H9 (cell line): ENCODE measurements around the gene PTGER3. TPM values are rescaled to one million over a fixed set of nuclear protein-coding genes. Genes with fewer than 3 reads are reported as not detected.

Experiments used
- DNase-seq: peaks from one replicate; pipeline ENCODE4 v3.0.0-alpha.2; 2017
- H2AFZ ChIP-seq: one replicate; pipeline ENCODE4 v1.6.1; 2013; ENCODE audit warnings: mild to moderate bottlenecking, low read length, control low read depth, moderate library complexity
- H2AK5ac ChIP-seq: 2 replicates; pipeline ENCODE4 v1.6.1; 2013; ENCODE audit warnings: low read length, control low read depth, mixed read lengths; ENCODE audit not compliant: insufficient read length
- H2BK120ac ChIP-seq: one replicate; pipeline ENCODE4 v1.6.1; 2013; ENCODE audit warnings: low read depth, mild to moderate bottlenecking, low read length, control low read depth, inconsistent platforms; ENCODE audit not compliant: poor library complexity, severe bottlenecking
- H2BK12ac ChIP-seq: 2 replicates; pipeline ENCODE4 v1.6.1; 2013; ENCODE audit warnings: low read length, control low read depth, mixed read lengths, low read depth; ENCODE audit not compliant: insufficient read length
- H2BK15ac ChIP-seq: 2 replicates; pipeline ENCODE4 v1.6.1; 2013; ENCODE audit warnings: low read depth, low read length, control low read depth
- H2BK20ac ChIP-seq: one replicate; pipeline ENCODE4 v1.6.1; 2013; ENCODE audit warnings: low read depth, mild to moderate bottlenecking, low read length, control low read depth, inconsistent platforms; ENCODE audit not compliant: poor library complexity, severe bottlenecking
- H2BK5ac ChIP-seq: 2 replicates; pipeline ENCODE4 v1.6.1; 2013; ENCODE audit warnings: low read length, control low read depth, mixed read lengths; ENCODE audit not compliant: insufficient read length
- H3K14ac ChIP-seq: 2 replicates; pipeline ENCODE4 v1.6.1; 2013; ENCODE audit warnings: low read length, control low read depth; ENCODE audit not compliant: insufficient read depth
- H3K18ac ChIP-seq: 2 replicates; pipeline ENCODE4 v1.6.1; 2013; ENCODE audit warnings: low read depth, mild to moderate bottlenecking, mixed read lengths, low read length, control low read depth; ENCODE audit not compliant: insufficient read length
- H3K23ac ChIP-seq: 2 replicates; pipeline ENCODE4 v1.6.1; 2013; ENCODE audit warnings: low read length, control low read depth, mixed read lengths, low read depth; ENCODE audit not compliant: insufficient read length
- H3K23me2 ChIP-seq: 2 replicates; pipeline ENCODE4 v1.6.1; 2013; ENCODE audit warnings: low read depth, mild to moderate bottlenecking, mixed read lengths, low read length, control low read depth; ENCODE audit not compliant: insufficient read length, poor library complexity, severe bottlenecking
- H3K27ac ChIP-seq: 2 replicates; pipeline ENCODE4 v1.5.1; 2013; ENCODE audit warnings: low read length, control low read depth, mixed read lengths, low read depth; ENCODE audit not compliant: insufficient read length
- H3K27me3 ChIP-seq: 2 replicates; pipeline ENCODE4 v1.6.1; 2013; ENCODE audit warnings: low read length, control low read depth, inconsistent platforms; ENCODE audit not compliant: insufficient read depth
- H3K4ac ChIP-seq: 2 replicates; pipeline ENCODE4 v1.6.1; 2013; ENCODE audit warnings: low read depth, mild to moderate bottlenecking, control low read depth, inconsistent platforms, low read length, moderate library complexity
- H3K4me1 ChIP-seq: 2 replicates; pipeline ENCODE4 v1.6.1; 2013; ENCODE audit warnings: low read length, control low read depth, inconsistent platforms; ENCODE audit not compliant: insufficient read depth
- H3K4me2 ChIP-seq: 2 replicates; pipeline ENCODE4 v1.6.1; 2013; ENCODE audit warnings: low read length, control low read depth, mixed read lengths; ENCODE audit not compliant: insufficient read length, insufficient read depth
- H3K56ac ChIP-seq: 2 replicates; pipeline ENCODE4 v1.6.1; 2013; ENCODE audit warnings: low read depth, mild to moderate bottlenecking, mixed read lengths, low read length, control low read depth; ENCODE audit not compliant: insufficient read length
- H3K79me1 ChIP-seq: 2 replicates; pipeline ENCODE4 v1.6.1; 2013; ENCODE audit warnings: low read depth, mild to moderate bottlenecking, moderate library complexity, low read length, control low read depth, inconsistent platforms; ENCODE audit not compliant: insufficient read depth, poor library complexity, severe bottlenecking
- H3K79me2 ChIP-seq: 2 replicates; pipeline ENCODE4 v1.6.1; 2013; ENCODE audit warnings: low read length, control low read depth, inconsistent platforms; ENCODE audit not compliant: insufficient read depth
- H3K9ac ChIP-seq: 2 replicates; pipeline ENCODE4 v1.6.1; 2013; ENCODE audit warnings: low read length, control low read depth, mixed read lengths; ENCODE audit not compliant: insufficient read length; ENCODE audit errors: extremely low read depth
- H3K9me3 ChIP-seq: one replicate; pipeline ENCODE4 v1.6.1; 2013; ENCODE audit warnings: low read depth, low read length, inconsistent platforms; ENCODE audit not compliant: control insufficient read depth
- H3T11ph ChIP-seq: one replicate; pipeline ENCODE4 v1.6.1; 2013; ENCODE audit warnings: mild to moderate bottlenecking, low read length, control low read depth, inconsistent platforms
- H4K20me1 ChIP-seq: one replicate; pipeline ENCODE4 v1.6.1; 2013; ENCODE audit not compliant: control insufficient read depth, insufficient read length, insufficient read depth
- H4K5ac ChIP-seq: 2 replicates; pipeline ENCODE4 v1.6.1; 2013; ENCODE audit warnings: low read depth, mild to moderate bottlenecking, mixed read lengths, low read length, control low read depth; ENCODE audit not compliant: insufficient read length
- H4K8ac ChIP-seq: replicated peaks from 2 replicates; pipeline ENCODE4 v1.6.1; 2013; ENCODE audit warnings: low read length, control low read depth, mixed read lengths, low read depth; ENCODE audit not compliant: insufficient read length
- H4K91ac ChIP-seq: 2 replicates; pipeline ENCODE4 v1.6.1; 2013; ENCODE audit warnings: low read depth, mild to moderate bottlenecking, moderate library complexity, mixed read lengths, low read length, control low read depth; ENCODE audit not compliant: insufficient read length
- H3K27ac Mint-ChIP-seq, 3 experiments: 2 replicates in 2 of 3; 3 replicates in 1 of 3; pipeline ENCODE4 v1.8.0; 2020 to 2021; ENCODE audit warnings: mixed read lengths in 3 of 3, mild to moderate bottlenecking in 1 of 3, moderate library complexity in 1 of 3
- H3K27me3 Mint-ChIP-seq: 2 replicates; pipeline ENCODE4 v1.8.0; 2021; ENCODE audit warnings: low read depth, mild to moderate bottlenecking, moderate library complexity, mixed read lengths
- H3K36me3 Mint-ChIP-seq, 3 experiments: 2 replicates in 2 of 3; 3 replicates in 1 of 3; pipeline ENCODE4 v1.8.0; 2020 to 2021; ENCODE audit warnings: low read depth in 3 of 3, mixed read lengths in 3 of 3; ENCODE audit not compliant: insufficient read depth in 1 of 3
- H3K4me1 Mint-ChIP-seq, 2 experiments: 2 replicates each; pipeline ENCODE4 v1.8.0; 2020; ENCODE audit warnings: mixed read lengths in 2 of 2
- H3K4me3 Mint-ChIP-seq, 2 experiments: 2 replicates in 1 of 2; 3 replicates in 1 of 2; pipeline ENCODE4 v1.8.0; 2020 to 2021; ENCODE audit warnings: mild to moderate bottlenecking in 2 of 2, mixed read lengths in 2 of 2, moderate library complexity in 1 of 2
- H3K9me3 Mint-ChIP-seq, 2 experiments: 2 replicates in 1 of 2; 3 replicates in 1 of 2; pipeline ENCODE4 v1.8.0; 2020; ENCODE audit warnings: mild to moderate bottlenecking in 2 of 2, mixed read lengths in 2 of 2, moderate library complexity in 1 of 2
- CTCF ChIP-seq: fragments of 200-600 bp; sonication (generic); conservative IDR thresholded peaks from 3 replicates; pipeline ENCODE4 v1.8.0; 2021; ENCODE audit warnings: antibody characterized with exemption, mild to moderate bottlenecking
- WGBS: extraction: QIAGEN DNeasy Blood & Tissue Kit; methylation state at CpG from one replicate; pipeline ENCODE4 v1.1.7; 2013; ENCODE audit warnings: missing lambda C conversion rate, low lambda C conversion rate, mixed read lengths; ENCODE audit not compliant: insufficient read length; ENCODE audit errors: extremely low coverage; 5-methylcytosine and 5-hydroxymethylcytosine counted together
- total RNA-seq: library from RNA; stranded (reverse); gene quantifications from 2 replicates; pipeline ENCODE4 v1.2.1, GENCODE V29; 2021

PTGER3 gene
- total RNA-seq, 1 experiment from 2014 or later = 0.26 TPM

GRCh38 chr1:71046891-71047634 is 553 bp downstream of the PTGER3 start:
- no peak overlapping the region for H2BK120ac ChIP-seq
- peak overlapping the region; percentile 63 to 82 for H3K4me3 Mint-ChIP-seq
- no peak overlapping the region for H2BK5ac ChIP-seq
- H2BK20ac ChIP-seq = no peak overlapping the region
- H4K20me1 ChIP-seq = no peaks in the 10 kb centered on the region
- H3K56ac ChIP-seq = no peak overlapping the region
- WGBS = no CpG with 5 or more reads among the region's 73 CpGs
- H3K4me1 ChIP-seq = 0 out of 2 replicates have a peak, but pooled peaks cover 2% of the 10 kb centered on the region
- no peak overlapping the region for H2BK12ac ChIP-seq
- H3K27ac Mint-ChIP-seq = no peak overlapping the region
- peaks cover 9% of the 10 kb centered on the region for H3K23me2 ChIP-seq
- no peak overlapping the region for H3K4ac ChIP-seq
- peaks cover 10% of the 10 kb centered on the region; the same call in 1 of the 2 replicates for H3K27me3 ChIP-seq
- peaks cover 4 to 5% of the 10 kb centered on the region in 2 experiments; a peak in 3 of 4 replicates for H3K4me1 Mint-ChIP-seq
- no peak overlapping the region for H3K9ac ChIP-seq
- DNase-seq = peak; percentile 62
- H3K9me3 Mint-ChIP-seq = no peaks in the 10 kb centered on the region
- no peak for TF ChIP-seq CTCF
- H3K9me3 ChIP-seq = no peaks in the 10 kb centered on the region
- H3K23ac ChIP-seq = no peak overlapping the region
- H3K18ac ChIP-seq = no peak overlapping the region
- no peak overlapping the region for H2AK5ac ChIP-seq
- H3K36me3 Mint-ChIP-seq = no peaks in the 10 kb centered on the region
- H3K79me1 ChIP-seq = no peaks in the 10 kb centered on the region
- no peak overlapping the region for H2BK15ac ChIP-seq
- 0 out of 2 replicates have a peak overlapping the region, but pooled peaks have one; percentile 27 for H3K14ac ChIP-seq
- no peaks in the 10 kb centered on the region for H3K79me2 ChIP-seq
- no peak overlapping the region for H2AFZ ChIP-seq
- H4K91ac ChIP-seq = no peak overlapping the region
- H3T11ph ChIP-seq = no peak overlapping the region
- no peak overlapping the region for H4K5ac ChIP-seq
- no peak overlapping the region for H3K27ac ChIP-seq
- H3K27me3 Mint-ChIP-seq = peaks cover 47% of the 10 kb centered on the region
- no peak overlapping the region for H4K8ac ChIP-seq
- peak overlapping the region; percentile 62 for H3K4me2 ChIP-seq
